Measurements from ENCODE around the gene MAP7.

The MAP7 gene

DNA sequence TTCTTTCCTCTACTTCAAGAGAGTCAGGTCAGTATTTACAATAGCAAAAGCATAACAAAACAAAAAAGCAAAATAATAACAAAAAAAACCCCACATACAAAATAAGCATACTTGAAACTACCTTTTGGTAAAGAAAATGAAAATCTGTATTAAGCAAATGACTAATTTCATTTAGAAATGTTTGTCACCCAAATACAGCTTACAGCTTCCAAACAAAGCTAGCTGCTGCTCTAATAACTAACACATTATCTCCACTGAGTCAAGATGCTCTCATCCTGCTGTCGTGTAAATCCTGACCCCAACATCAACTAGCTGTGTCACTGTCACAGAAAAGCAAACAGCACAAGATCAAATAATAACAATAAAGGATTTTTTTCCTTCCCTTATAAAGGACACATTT, 21.7 kb downstream of the MAP7 start:
- no peak for DNase-seq

- no peak for DNase-seq
These were observed 22.4 kb downstream of the MAP7 start for GRCh38 chr6:136527831-136528230.

- DNase-seq: no peak
These were observed 23.3 kb downstream of the MAP7 start for GRCh38 chr6:136526937-136527336.

- peak; percentile 63 for DNase-seq
These were observed 23.9 kb downstream of the MAP7 start for GRCh38 chr6:136526196-136526930.

GRCh38 chr6:136525586-136526195, 24.5 kb downstream of the MAP7 start:
- DNase-seq: no peak

- DNase-seq: peak; percentile 35
These were observed 25.2 kb downstream of the MAP7 start for GRCh38 chr6:136524936-136525413.

- DNase-seq: no peak
These were observed 25.8 kb downstream of the MAP7 start for GRCh38 chr6:136524339-136524935.

GRCh38 chr6:136523196-136523595, 27.0 kb downstream of the MAP7 start:
- no peak for DNase-seq

DNA sequence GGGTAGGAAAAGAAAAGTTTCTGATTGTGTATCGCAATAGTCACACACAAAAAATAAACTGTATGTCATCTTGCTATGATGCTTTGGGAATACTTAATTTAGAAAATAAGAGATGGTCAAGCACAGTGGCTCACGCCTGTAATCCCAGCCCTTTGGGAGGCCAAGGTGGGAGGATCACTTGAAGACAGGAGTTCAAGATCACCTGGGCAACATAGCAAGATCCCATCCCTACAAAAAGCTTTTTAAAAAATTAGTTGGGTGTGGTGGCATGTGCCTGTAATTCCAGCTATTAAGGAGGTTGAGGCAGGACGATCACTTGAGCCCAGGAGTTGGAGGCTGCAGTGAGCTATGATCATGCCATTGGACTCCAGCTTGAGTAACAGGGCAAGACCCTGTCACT, 27.6 kb downstream of the MAP7 start:
- DNase-seq: no peak

GRCh38 chr6:136521911-136522310, 28.3 kb downstream of the MAP7 start:
- DNase-seq: no peak

DNA sequence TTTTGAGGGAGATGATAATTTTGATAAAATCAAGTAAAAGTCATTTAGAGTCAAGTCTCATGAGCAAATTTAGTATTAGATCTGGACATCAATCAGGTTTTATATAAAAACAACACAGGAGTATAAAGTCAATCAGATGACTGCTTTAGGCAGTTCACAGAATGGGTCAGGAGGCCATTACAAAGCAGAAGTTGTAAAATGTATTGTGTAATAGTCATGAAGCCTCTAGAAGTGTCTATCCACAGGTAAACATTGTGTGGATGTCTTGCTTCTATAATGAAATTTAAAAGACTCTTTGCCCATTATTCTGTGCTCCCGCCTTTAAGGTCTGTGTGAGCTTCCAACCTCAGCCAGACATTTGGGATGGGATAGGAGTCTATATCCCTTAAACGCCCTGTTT, 28.8 kb downstream of the MAP7 start:
- no peak for DNase-seq

- no peak for DNase-seq
These were observed 29.7 kb downstream of the MAP7 start for GRCh38 chr6:136520517-136520916.

DNA sequence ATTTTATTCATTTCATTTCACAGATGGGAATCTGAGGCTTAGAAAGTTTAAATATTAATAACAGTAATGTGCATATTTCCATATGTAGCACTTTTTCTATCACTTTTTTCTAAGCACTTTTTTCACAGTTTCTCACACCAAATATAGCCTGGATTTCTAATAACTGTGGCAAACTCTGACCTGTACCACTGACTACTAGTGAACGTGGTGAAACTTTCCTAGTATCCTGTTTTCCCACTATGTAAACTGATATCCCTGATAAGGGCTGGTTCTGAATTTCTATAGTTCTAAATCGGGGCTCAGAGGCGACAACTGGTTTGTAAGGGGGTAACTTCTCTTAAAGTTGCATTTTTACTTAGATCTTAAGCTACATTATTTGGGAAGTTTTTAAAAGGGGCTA, 32.6 kb downstream of the MAP7 start:
- DNase-seq: no peak

DNA sequence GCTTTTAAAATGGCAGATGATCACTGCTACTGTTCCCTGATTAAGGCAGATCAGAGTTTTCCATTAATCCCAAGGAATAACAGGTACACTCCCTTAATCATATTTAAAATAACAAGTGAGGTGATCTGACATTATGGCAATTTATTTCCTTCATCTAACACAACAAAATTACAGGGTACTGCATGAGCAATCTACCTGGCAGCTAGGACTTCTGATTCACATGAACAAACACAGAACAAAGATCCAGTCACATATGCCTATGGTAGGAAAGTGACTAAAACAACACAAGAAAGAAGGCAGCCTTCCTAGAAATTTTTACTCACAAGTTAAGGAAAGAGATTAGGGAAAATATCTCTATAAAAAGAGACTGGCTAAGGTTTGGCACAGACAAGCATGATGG, 33.2 kb downstream of the MAP7 start:
- no peak for DNase-seq

DNA sequence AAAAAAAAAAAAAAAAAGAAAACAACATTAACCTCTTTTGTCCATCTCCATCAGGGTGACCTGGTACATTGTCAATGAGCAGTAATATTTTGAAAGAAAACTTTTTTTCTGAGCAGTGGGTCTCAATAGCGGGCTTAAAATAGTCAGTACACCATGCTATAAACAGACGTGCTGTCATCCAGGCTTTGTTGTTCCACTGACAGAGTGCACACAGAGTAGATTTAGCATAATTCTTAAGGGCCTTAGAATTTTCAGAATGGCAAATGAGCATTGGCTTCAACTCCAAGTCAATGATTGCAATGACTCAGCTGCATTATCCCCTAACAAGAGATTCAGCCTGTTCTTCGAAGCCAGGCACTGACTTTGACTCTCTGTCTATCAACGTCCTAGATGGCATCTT, 35.6 kb downstream of the MAP7 start:
- no peak for DNase-seq

DNA sequence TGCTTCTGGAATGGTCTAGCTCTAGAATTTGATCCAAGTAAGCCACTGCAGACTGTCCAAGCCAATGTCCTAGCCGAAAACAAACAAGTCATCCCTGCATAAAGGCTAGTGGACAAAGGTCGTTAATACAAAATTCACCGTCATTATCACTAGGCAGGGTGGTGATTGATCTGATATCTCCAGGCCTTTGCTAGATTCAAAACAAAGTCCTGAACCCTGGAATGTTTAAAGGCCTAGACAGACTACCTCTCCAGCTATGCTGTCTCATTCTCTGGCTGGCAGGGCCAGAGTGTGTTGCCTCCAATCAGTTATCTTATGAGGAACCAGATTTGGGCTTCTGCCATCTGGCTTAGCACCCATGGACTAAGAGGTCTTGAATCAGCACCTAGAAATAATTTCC, 38.3 kb downstream of the MAP7 start:
- DNase-seq: no peak

DNA sequence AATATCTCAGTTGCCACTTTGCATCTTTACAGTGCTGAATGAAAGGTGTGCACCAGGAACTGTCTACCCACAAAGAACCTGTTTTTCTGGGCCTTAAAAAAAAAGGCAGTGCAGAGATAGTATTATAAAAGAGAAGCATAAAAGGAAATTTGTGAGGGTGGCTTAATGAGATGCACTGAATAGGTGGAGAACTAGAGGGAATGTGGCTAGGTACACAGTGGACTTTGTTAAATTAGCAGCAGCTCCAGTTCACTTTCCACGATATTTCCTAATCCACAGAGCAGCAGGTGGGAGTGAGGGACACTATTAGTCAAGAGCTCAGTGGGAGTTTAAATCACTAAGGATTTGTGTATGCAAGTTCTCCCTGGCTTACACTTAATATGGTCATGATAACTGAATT, 38.8 kb downstream of the MAP7 start:
- no peak for DNase-seq

DNA sequence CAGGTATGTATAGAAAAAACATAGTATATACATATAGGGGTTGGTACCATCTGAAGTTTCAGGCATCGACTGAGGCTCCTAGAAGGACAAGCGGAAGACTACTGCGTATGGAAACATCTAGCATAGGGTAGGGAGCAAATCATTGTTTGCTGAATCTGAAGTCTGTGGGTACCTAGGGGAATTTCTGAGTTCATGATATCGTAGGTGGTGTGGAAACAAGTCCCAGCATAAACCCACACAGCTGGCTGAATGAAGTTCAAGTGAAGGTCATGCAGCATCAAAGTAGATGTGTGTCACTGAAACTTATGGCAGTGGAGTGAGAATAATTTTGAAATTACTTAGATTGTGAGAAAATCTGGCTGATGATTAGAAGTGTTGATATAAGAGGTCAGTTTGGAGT, 39.4 kb downstream of the MAP7 start:
- no peak for DNase-seq

DNA sequence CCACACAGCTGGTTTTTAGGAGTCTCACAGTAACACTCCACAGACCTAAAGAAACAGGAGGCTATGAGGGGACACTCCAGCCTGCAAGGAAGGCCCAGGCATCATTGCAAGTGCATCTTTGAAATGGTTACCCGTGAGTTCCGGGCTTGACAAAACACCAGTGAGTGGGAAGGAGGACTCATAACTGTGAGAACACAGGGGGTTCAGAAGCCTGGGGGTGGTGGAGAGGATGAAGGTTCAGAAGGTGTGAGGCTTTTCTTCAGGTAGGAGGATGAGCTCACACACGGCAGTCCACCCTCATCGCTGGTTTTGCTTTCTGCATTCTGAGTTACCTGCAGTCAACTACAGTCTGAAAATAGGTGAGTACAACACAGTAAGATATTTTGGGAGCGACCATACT, 39.9 kb downstream of the MAP7 start:
- no peak for DNase-seq

DNA sequence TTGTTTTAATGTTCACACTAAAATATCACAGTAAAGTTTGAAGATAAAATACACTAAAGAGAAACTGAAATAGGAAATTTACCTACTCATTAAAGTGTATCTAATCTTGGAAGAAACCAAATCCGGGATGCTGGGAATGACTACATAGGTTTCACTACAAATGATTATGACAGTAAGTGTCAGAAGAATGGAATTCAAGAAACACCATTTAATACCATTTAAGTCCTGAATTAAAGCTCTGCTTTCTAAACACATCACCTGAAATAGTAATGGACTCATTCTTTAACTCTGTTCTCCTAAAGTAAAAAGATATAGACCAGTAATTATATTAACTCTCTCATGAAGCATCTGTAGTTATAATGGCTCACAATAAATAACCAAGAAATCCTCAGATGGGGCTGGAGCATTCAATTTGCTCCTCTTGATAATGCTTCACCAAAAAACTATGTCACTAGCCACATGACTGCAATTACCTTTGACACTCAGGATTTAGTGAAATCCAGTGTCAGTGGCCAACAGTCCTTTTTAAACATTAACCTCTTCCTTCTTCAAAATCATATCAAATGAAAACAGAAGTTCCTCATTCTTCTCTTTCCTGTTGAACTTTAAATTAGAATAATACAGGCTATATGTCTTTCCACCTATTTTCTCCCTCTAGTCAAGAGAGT, 41.4 kb downstream of the MAP7 start:
- DNase-seq: peak; percentile 24

DNA sequence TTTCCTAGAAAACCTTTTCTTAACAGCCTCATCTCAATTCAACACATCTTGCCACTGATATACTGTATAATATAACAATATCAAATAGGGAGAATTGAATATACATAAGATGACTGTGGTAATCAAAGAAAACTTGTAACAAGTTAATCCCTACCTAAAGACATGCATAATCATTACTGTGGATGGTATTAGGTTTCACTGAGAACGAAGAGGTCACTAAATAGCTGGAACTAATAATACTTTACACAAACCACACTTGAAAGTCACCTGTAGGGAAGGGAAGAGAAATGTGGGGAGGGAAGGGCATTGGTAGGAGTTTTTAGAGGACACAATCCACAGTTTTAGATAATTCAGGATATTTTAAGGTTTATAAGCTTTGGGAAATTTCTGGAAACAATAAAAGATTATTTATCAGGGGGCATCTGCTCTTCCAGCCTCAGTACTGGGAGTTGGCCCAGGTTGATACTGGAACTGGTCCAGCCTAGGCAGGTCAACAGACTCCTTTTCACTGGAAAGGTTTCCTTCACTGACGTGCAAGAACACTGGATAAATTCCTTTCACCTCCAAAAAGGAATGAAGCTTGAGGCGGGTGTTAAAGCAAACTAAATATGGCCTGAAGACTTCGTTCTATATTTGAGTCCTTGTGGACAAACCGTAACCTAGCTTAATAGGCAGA, 44.0 kb downstream of the MAP7 start:
- DNase-seq: no peak

GRCh38 chr6:136503303-136504029, 46.8 kb downstream of the MAP7 start:
- peak; percentile 36 for DNase-seq

DNA sequence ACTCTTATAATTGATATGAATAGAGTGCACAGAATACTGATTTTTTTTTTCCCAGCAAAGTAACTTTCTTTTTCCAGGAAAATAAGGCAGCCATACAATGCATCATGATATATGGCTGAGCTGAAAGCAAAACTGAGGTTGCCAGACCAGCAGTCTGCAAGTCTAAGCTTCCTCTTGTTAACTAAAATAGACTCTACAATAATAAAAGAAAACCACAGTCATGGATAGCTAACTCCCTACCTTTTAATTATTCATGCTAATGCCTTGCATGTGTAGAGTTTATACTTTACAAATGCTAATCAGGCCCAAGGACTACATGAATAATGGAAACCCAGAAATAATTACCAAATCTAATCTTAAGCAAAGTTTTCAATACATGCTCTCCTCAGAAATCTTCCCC, 47.4 kb downstream of the MAP7 start:
- DNase-seq: no peak

Data from GDM1 (cell line).